IgD-negative memory B cell (primary cell): Measurements from ENCODE around the gene TJAP1. TPM values are rescaled to one million over a fixed set of nuclear protein-coding genes. Genes with fewer than 3 reads are reported as not detected.
A peak's percentile ranks its signal among the peaks of the same experiment; 100 is the strongest.
"Not testable (repeated sequence)": the region's sequence is repeated elsewhere in the genome, so short reads cannot be mapped to it uniquely, and the experiment has no call there.

ENCODE experiments used
- H3K27ac Mint-ChIP-seq, 3 donors: one replicate each; pipeline ENCODE4 v1.8.0; 2020 to 2022; ENCODE audit warnings: mild to moderate bottlenecking in 3 of 3, mixed read lengths in 3 of 3, moderate library complexity in 1 of 3
- H3K27me3 Mint-ChIP-seq: one replicate; pipeline ENCODE4 v1.8.0; 2021; ENCODE audit warnings: mixed read lengths
- H3K36me3 Mint-ChIP-seq: one replicate; pipeline ENCODE4 v1.8.0; 2020; ENCODE audit warnings: mild to moderate bottlenecking, mixed read lengths
- H3K4me1 Mint-ChIP-seq, 3 donors: one replicate each; pipeline ENCODE4 v1.8.0; 2020 to 2022; ENCODE audit warnings: mixed read lengths in 3 of 3, mild to moderate bottlenecking in 1 of 3
- H3K4me3 Mint-ChIP-seq, 4 donors: one replicate each; pipeline ENCODE4 v1.8.0; 2020 to 2022; ENCODE audit warnings: mild to moderate bottlenecking in 4 of 4, mixed read lengths in 4 of 4, moderate library complexity in 3 of 4
- H3K9me3 Mint-ChIP-seq, 3 donors: one replicate each; pipeline ENCODE4 v1.8.0; 2020 to 2021; ENCODE audit warnings: mixed read lengths in 3 of 3, mild to moderate bottlenecking in 1 of 3
- polyA plus RNA-seq: library from polyadenylated mRNA; unstranded; fragments of 300-500 nt; fragmentation: Illumina TruSeq; gene quantifications from one replicate; pipeline ENCODE4 v1.2.3, GENCODE V29; 2021

TJAP1 gene
- polyA plus RNA-seq, 1 donor from 2014 or later, result 9.2 TPM

- Mint-ChIP-seq H3K4me1 (no peaks in the 10 kb centered on the region), H3K9me3 (no peaks in the 10 kb centered on the region), H3K36me3 (peaks cover 4% of the 10 kb centered on the region), H3K27me3 (no peaks in the 10 kb centered on the region), H3K27ac (peak overlapping the region in 1 of 3 donors; percentile 53), H3K4me3 (no peak overlapping the region)
These were observed 32.8 kb upstream of the TJAP1 start for GRCh38 chr6:43444582-43444981.

- Mint-ChIP-seq H3K27ac (no peak overlapping the region), H3K4me1 (no peaks in the 10 kb centered on the region), H3K27me3 (no peaks in the 10 kb centered on the region), H3K9me3 (no peaks in the 10 kb centered on the region), H3K4me3 (no peak overlapping the region), H3K36me3 (peaks cover 4% of the 10 kb centered on the region)
These were observed 31.8 kb upstream of the TJAP1 start for GRCh38 chr6:43445576-43445975.

GRCh38 chr6:43447604-43448003 is 29.8 kb upstream of the TJAP1 start:
- no peaks in the 10 kb centered on the region for H3K4me1 Mint-ChIP-seq
- H3K36me3 Mint-ChIP-seq, result peaks cover 6% of the 10 kb centered on the region
- no peak overlapping the region for H3K4me3 Mint-ChIP-seq
- H3K9me3 Mint-ChIP-seq, result no peaks in the 10 kb centered on the region
- H3K27ac Mint-ChIP-seq, result peak overlapping the region in 1 of 3 donors; percentile 5
- no peaks in the 10 kb centered on the region for H3K27me3 Mint-ChIP-seq

GRCh38 chr6:43448916-43449315 is 28.5 kb upstream of the TJAP1 start:
- H3K4me3 Mint-ChIP-seq, result no peak overlapping the region
- no peaks in the 10 kb centered on the region for H3K4me1 Mint-ChIP-seq
- no peak overlapping the region for H3K27ac Mint-ChIP-seq
- peaks cover 6% of the 10 kb centered on the region for H3K36me3 Mint-ChIP-seq
- no peaks in the 10 kb centered on the region for H3K9me3 Mint-ChIP-seq
- H3K27me3 Mint-ChIP-seq, result no peaks in the 10 kb centered on the region

GRCh38 chr6:43450699-43451131 is 26.7 kb upstream of the TJAP1 start:
- Mint-ChIP-seq H3K36me3 (peaks cover 7% of the 10 kb centered on the region), H3K4me1 (peaks cover 0 to 5% (median 1%) of the 10 kb centered on the region in 3 donors), H3K27ac (no peak overlapping the region), H3K4me3 (no peak overlapping the region), H3K27me3 (peaks cover 1% of the 10 kb centered on the region), H3K9me3 (no peaks in the 10 kb centered on the region)

- no peak overlapping the region for H3K27ac Mint-ChIP-seq
These were observed 26.0 kb upstream of the TJAP1 start for GRCh38 chr6:43451348-43451747.

GRCh38 chr6:43451939-43452338 is 25.4 kb upstream of the TJAP1 start:
- H3K4me3 Mint-ChIP-seq, result peak overlapping the region in 1 of 4 donors; percentile 28
- peaks cover 9% of the 10 kb centered on the region for H3K36me3 Mint-ChIP-seq
- no peaks in the 10 kb centered on the region for H3K9me3 Mint-ChIP-seq
- peaks cover 9% of the 10 kb centered on the region for H3K27me3 Mint-ChIP-seq
- H3K27ac Mint-ChIP-seq, result peak overlapping the region in 1 of 3 donors; percentile 31
- H3K4me1 Mint-ChIP-seq, result peaks cover 0 to 9% (median 7%) of the 10 kb centered on the region in 3 donors

More at GRCh38 chr6:43451348-43451747, 26.0 kb upstream of the TJAP1 start:
- peaks cover 9% of the 10 kb centered on the region for H3K36me3 Mint-ChIP-seq
- H3K4me1 Mint-ChIP-seq, result peaks cover 0 to 7% (median 6%) of the 10 kb centered on the region in 3 donors
- H3K4me3 Mint-ChIP-seq, result peak overlapping the region in 1 of 4 donors; percentile 28
- peaks cover 6% of the 10 kb centered on the region for H3K27me3 Mint-ChIP-seq
- H3K9me3 Mint-ChIP-seq, result no peaks in the 10 kb centered on the region

GRCh38 chr6:43452896-43453295 is 24.5 kb upstream of the TJAP1 start:
- H3K4me3 Mint-ChIP-seq, result peak overlapping the region in 2 of 4 donors; percentile 7 to 68

GRCh38 chr6:43453831-43454230 is 23.5 kb upstream of the TJAP1 start:
- peak overlapping the region; percentile 7 to 82 (median 69) for H3K4me3 Mint-ChIP-seq
- peaks cover 10% of the 10 kb centered on the region for H3K27me3 Mint-ChIP-seq
- peaks cover 7% of the 10 kb centered on the region for H3K36me3 Mint-ChIP-seq
- peaks cover 0 to 9% (median 7%) of the 10 kb centered on the region in 3 donors for H3K4me1 Mint-ChIP-seq
- peak overlapping the region in 1 of 3 donors; percentile 24 for H3K27ac Mint-ChIP-seq
- no peaks in the 10 kb centered on the region for H3K9me3 Mint-ChIP-seq

More at GRCh38 chr6:43452896-43453295, 24.5 kb upstream of the TJAP1 start:
- no peak overlapping the region for H3K27ac Mint-ChIP-seq
- H3K9me3 Mint-ChIP-seq, result no peaks in the 10 kb centered on the region
- peaks cover 10% of the 10 kb centered on the region for H3K27me3 Mint-ChIP-seq
- H3K36me3 Mint-ChIP-seq, result peaks cover 9% of the 10 kb centered on the region
- H3K4me1 Mint-ChIP-seq, result peaks cover 0 to 9% (median 7%) of the 10 kb centered on the region in 3 donors

GRCh38 chr6:43454290-43454695 is 23.1 kb upstream of the TJAP1 start:
- Mint-ChIP-seq H3K27me3 (peaks cover 10% of the 10 kb centered on the region), H3K9me3 (no peaks in the 10 kb centered on the region), H3K36me3 (peaks cover 5% of the 10 kb centered on the region), H3K4me1 (peaks cover 0 to 9% (median 7%) of the 10 kb centered on the region in 3 donors), H3K4me3 (peak overlapping the region; percentile 7 to 87 (median 80)), H3K27ac (peak overlapping the region in 1 of 3 donors; percentile 71)

- peaks cover 10% of the 10 kb centered on the region for H3K27me3 Mint-ChIP-seq
- no peaks in the 10 kb centered on the region for H3K9me3 Mint-ChIP-seq
- peaks cover 5% of the 10 kb centered on the region for H3K36me3 Mint-ChIP-seq
- peaks cover 0 to 9% (median 7%) of the 10 kb centered on the region in 3 donors for H3K4me1 Mint-ChIP-seq
- peak overlapping the region; percentile 7 to 87 (median 80) for H3K4me3 Mint-ChIP-seq
- peak overlapping the region in 1 of 3 donors; percentile 71 for H3K27ac Mint-ChIP-seq
These were observed 22.5 kb upstream of the TJAP1 start for GRCh38 chr6:43454696-43455530.

- peak within 1 kb of the TSS in 2 of 3 donors; percentile 71 to 73 for H3K27ac Mint-ChIP-seq
- peak within 1 kb of the TSS; percentile 18 to 95 (median 90) for H3K4me3 Mint-ChIP-seq
- peaks cover 10% of the 10 kb centered on the region for H3K27me3 Mint-ChIP-seq
- H3K36me3 Mint-ChIP-seq, result peaks cover 5% of the 10 kb centered on the region
- H3K4me1 Mint-ChIP-seq, result peaks cover 0 to 9% (median 7%) of the 10 kb centered on the region in 3 donors
- H3K9me3 Mint-ChIP-seq, result no peaks in the 10 kb centered on the region
These were observed 21.6 kb upstream of the TJAP1 start, which contains the start of gene DLK2 for GRCh38 chr6:43455531-43456428. DLK2 (minus strand) TSS chr6:43455548; CDS start chr6:43454825, 723 bp downstream.

GRCh38 chr6:43457643-43458042 is 19.7 kb upstream of the TJAP1 start:
- Mint-ChIP-seq H3K4me1 (peaks cover 0 to 9% (median 7%) of the 10 kb centered on the region in 3 donors), H3K27me3 (peaks cover 15% of the 10 kb centered on the region), H3K36me3 (peaks cover 3% of the 10 kb centered on the region), H3K9me3 (no peaks in the 10 kb centered on the region), H3K27ac (no peak overlapping the region), H3K4me3 (no peak overlapping the region)

- H3K36me3 Mint-ChIP-seq, H3K4me1 Mint-ChIP-seq, H3K4me3 Mint-ChIP-seq, H3K27ac Mint-ChIP-seq, H3K9me3 Mint-ChIP-seq: not testable (repeated sequence)
- H3K27me3 Mint-ChIP-seq, result peaks cover 17% of the 10 kb centered on the region
These were observed 19.2 kb upstream of the TJAP1 start for GRCh38 chr6:43458154-43458553.

GRCh38 chr6:43459535-43459934 is 17.8 kb upstream of the TJAP1 start:
- Mint-ChIP-seq H3K4me1 (peaks cover 0 to 9% (median 4%) of the 10 kb centered on the region in 3 donors), H3K27ac (no peak overlapping the region), H3K36me3 (peaks cover 3% of the 10 kb centered on the region), H3K4me3 (no peak overlapping the region), H3K27me3 (peaks cover 22% of the 10 kb centered on the region), H3K9me3 (no peaks in the 10 kb centered on the region)
